ENCODE measurements around the gene RRP1. TPM values are rescaled to one million over a fixed set of nuclear protein-coding genes. Genes with fewer than 3 reads are reported as not detected.

RRP1 gene
- total and polyA plus RNA-seq, 5 donors, result 7.2 to 12.9 (median 10.4) TPM

GRCh38 chr21:43803558-43804300 is 14.4 kb downstream of the RRP1 start:
- intact Hi-C loops (cut with DNase I), result loop anchor here in 1 of 4 donors (10.0 kb wide), 1 partner anchor 121 kb away; no protein-coding TSS in a partner anchor
- peak in 2 of 3 donors; percentile 40 to 43 for DNase-seq

GRCh38 chr21:43805275-43805800 is 16.0 kb downstream of the RRP1 start:
- Histone ChIP-seq H3K27me3 (ENCODE audit: control insufficient read depth, insufficient read depth) (no peaks in the 10 kb centered on the region), H3K27ac (ENCODE audit: low read length) (no peak overlapping the region), H3K4me3 (ENCODE audit: low read length) (no peak overlapping the region), H3K9me3 (ENCODE audit: control insufficient read depth, low read length) (no peaks in the 10 kb centered on the region), H3K4me1 (ENCODE audit: control insufficient read depth, insufficient read depth, low read length) (no peaks in the 10 kb centered on the region)
- DNase-seq (peak in 2 of 3 donors; percentile 37 to 41), ATAC-seq (no peak)
- intact Hi-C loops (cut with DNase I), result loop anchor here in 2 of 4 donors (5.0 to 10.0 kb wide), 2 partner anchors 119 to 172 kb away; no protein-coding TSS in a partner anchor
- 80% methylated on average over 14 of the region's 14 CpGs for WGBS

More at GRCh38 chr21:43803558-43804300, 14.4 kb downstream of the RRP1 start:
- ATAC-seq, result no peak
- H3K4me1 ChIP-seq (ENCODE audit: control insufficient read depth, insufficient read depth, low read length), result no peaks in the 10 kb centered on the region
- no peaks in the 10 kb centered on the region for H3K9me3 ChIP-seq (ENCODE audit: control insufficient read depth, low read length)
- H3K27ac ChIP-seq (ENCODE audit: low read length), result no peak overlapping the region
- H3K4me3 ChIP-seq (ENCODE audit: low read length), result no peak overlapping the region
- 92% methylated on average over 33 of the region's 33 CpGs for WGBS
- H3K27me3 ChIP-seq (ENCODE audit: control insufficient read depth, insufficient read depth), result no peaks in the 10 kb centered on the region

GRCh38 chr21:43806017-43806710 is 16.8 kb downstream of the RRP1 start:
- no peaks in the 10 kb centered on the region for H3K9me3 ChIP-seq (ENCODE audit: control insufficient read depth, low read length)
- no peaks in the 10 kb centered on the region for H3K4me1 ChIP-seq (ENCODE audit: control insufficient read depth, insufficient read depth, low read length)
- DNase-seq, result peak in 2 of 3 donors; percentile 6 to 39
- no peak overlapping the region for H3K27ac ChIP-seq (ENCODE audit: low read length)
- H3K4me3 ChIP-seq (ENCODE audit: low read length), result no peak overlapping the region
- H3K27me3 ChIP-seq (ENCODE audit: control insufficient read depth, insufficient read depth), result no peaks in the 10 kb centered on the region
- intact Hi-C loops (cut with DNase I), result loop anchor here in 2 of 4 donors (5.0 to 10.0 kb wide), 2 partner anchors 119 to 171 kb away; no protein-coding TSS in a partner anchor
- ATAC-seq, result no peak
- WGBS, result 83% methylated on average over 21 of the region's 21 CpGs

GRCh38 chr21:43808367-43808766 is 19.0 kb downstream of the RRP1 start:
- no peak overlapping the region for H3K27ac ChIP-seq (ENCODE audit: low read length)
- H3K27me3 ChIP-seq (ENCODE audit: control insufficient read depth, insufficient read depth), result no peaks in the 10 kb centered on the region
- H3K4me3 ChIP-seq (ENCODE audit: low read length), result no peak overlapping the region
- no peak for ATAC-seq
- no peaks in the 10 kb centered on the region for H3K4me1 ChIP-seq (ENCODE audit: control insufficient read depth, insufficient read depth, low read length)
- 87% methylated on average over 18 of the region's 18 CpGs for WGBS
- H3K9me3 ChIP-seq (ENCODE audit: control insufficient read depth, low read length), result no peaks in the 10 kb centered on the region
- intact Hi-C loops (cut with DNase I), result loop anchor here in 2 of 4 donors (5.0 to 10.0 kb wide), 2 partner anchors 116 to 169 kb away; no protein-coding TSS in a partner anchor
- DNase-seq, result peak in 2 of 3 donors; percentile 46 to 60

- Histone ChIP-seq H3K9me3 (ENCODE audit: control insufficient read depth, low read length) (no peaks in the 10 kb centered on the region), H3K27me3 (ENCODE audit: control insufficient read depth, insufficient read depth) (no peaks in the 10 kb centered on the region), H3K27ac (ENCODE audit: low read length) (no peak overlapping the region), H3K4me1 (ENCODE audit: control insufficient read depth, insufficient read depth, low read length) (no peaks in the 10 kb centered on the region), H3K4me3 (ENCODE audit: low read length) (no peak overlapping the region)
- 86% methylated on average over 22 of the region's 22 CpGs for WGBS
- ATAC-seq (no peak), DNase-seq (peak in 2 of 3 donors; percentile 45 to 50)
- intact Hi-C loops (cut with DNase I), result loop anchor here in 2 of 4 donors (5.0 to 10.0 kb wide), 2 partner anchors 116 to 168 kb away; no protein-coding TSS in a partner anchor
Observed at GRCh38 chr21:43808832-43809251, 19.5 kb downstream of the RRP1 start.

- 84% methylated on average over 16 of the region's 16 CpGs for WGBS
Observed at GRCh38 chr21:43809346-43809799, 20.0 kb downstream of the RRP1 start.

GRCh38 chr21:43809853-43810504 is 20.6 kb downstream of the RRP1 start:
- WGBS, result 66% methylated on average over 26 of the region's 26 CpGs
- no peak overlapping the region for H3K27ac ChIP-seq (ENCODE audit: low read length)
- intact Hi-C loops (cut with DNase I), result loop anchor here in 3 of 4 donors (5.0 to 10.0 kb wide), 3 partner anchors 115 to 167 kb away; no protein-coding TSS in a partner anchor

More at GRCh38 chr21:43809346-43809799, 20.0 kb downstream of the RRP1 start:
- ATAC-seq (no peak), DNase-seq (peak in 2 of 3 donors; percentile 36 to 55)
- intact Hi-C loops (cut with DNase I), result loop anchor here in 2 of 4 donors (5.0 to 10.0 kb wide), 2 partner anchors 115 to 168 kb away; no protein-coding TSS in a partner anchor
- no peaks in the 10 kb centered on the region for H3K9me3 ChIP-seq (ENCODE audit: control insufficient read depth, low read length)
- H3K27ac ChIP-seq (ENCODE audit: low read length), result no peak overlapping the region
- no peak overlapping the region for H3K4me3 ChIP-seq (ENCODE audit: low read length)
- H3K4me1 ChIP-seq (ENCODE audit: control insufficient read depth, insufficient read depth, low read length), result no peaks in the 10 kb centered on the region
- H3K27me3 ChIP-seq (ENCODE audit: control insufficient read depth, insufficient read depth), result no peaks in the 10 kb centered on the region

GRCh38 chr21:43810505-43811261 is 21.3 kb downstream of the RRP1 start:
- Histone ChIP-seq H3K4me3 (ENCODE audit: low read length) (no peak overlapping the region), H3K9me3 (ENCODE audit: control insufficient read depth, low read length) (no peaks in the 10 kb centered on the region), H3K27ac (ENCODE audit: low read length) (no peak overlapping the region), H3K4me1 (ENCODE audit: control insufficient read depth, insufficient read depth, low read length) (no peaks in the 10 kb centered on the region), H3K27me3 (ENCODE audit: control insufficient read depth, insufficient read depth) (no peaks in the 10 kb centered on the region)
- intact Hi-C loops (cut with DNase I), result loop anchor here in 1 of 4 donors (5.0 kb wide), 1 partner anchor 127 kb away; no protein-coding TSS in a partner anchor
- DNase-seq (peak; percentile 87 to 96 (median 94)), ATAC-seq (peak; percentile 73 to 81)
- WGBS, result 18% methylated on average over 23 of the region's 23 CpGs

More at GRCh38 chr21:43809853-43810504, 20.6 kb downstream of the RRP1 start:
- no peaks in the 10 kb centered on the region for H3K9me3 ChIP-seq (ENCODE audit: control insufficient read depth, low read length)
- no peak overlapping the region for H3K4me3 ChIP-seq (ENCODE audit: low read length)
- ATAC-seq (no peak), DNase-seq (peak in 2 of 3 donors; percentile 41 to 45)
- H3K4me1 ChIP-seq (ENCODE audit: control insufficient read depth, insufficient read depth, low read length), result no peaks in the 10 kb centered on the region
- no peaks in the 10 kb centered on the region for H3K27me3 ChIP-seq (ENCODE audit: control insufficient read depth, insufficient read depth)

- DNase-seq, result peak in 2 of 3 donors; percentile 48 to 71
- ATAC-seq, result peak; percentile 6 to 10
- intact Hi-C loops (cut with DNase I), result loop anchor here in 1 of 4 donors (5.0 kb wide), 1 partner anchor 126 kb away; no protein-coding TSS in a partner anchor
- no peaks in the 10 kb centered on the region for H3K4me1 ChIP-seq (ENCODE audit: control insufficient read depth, insufficient read depth, low read length)
- no peaks in the 10 kb centered on the region for H3K27me3 ChIP-seq (ENCODE audit: control insufficient read depth, insufficient read depth)
- no peak overlapping the region for H3K27ac ChIP-seq (ENCODE audit: low read length)
- H3K4me3 ChIP-seq (ENCODE audit: low read length), result no peak overlapping the region
- H3K9me3 ChIP-seq (ENCODE audit: control insufficient read depth, low read length), result no peaks in the 10 kb centered on the region
- WGBS, result 59% methylated on average over 24 of the region's 24 CpGs
Observed at GRCh38 chr21:43811262-43812105, 22.1 kb downstream of the RRP1 start.

Data from right cardiac atrium (tissue), 5 donors.